H9 (cell line): ENCODE data around the gene SELENOV. TPM values are rescaled to one million over a fixed set of nuclear protein-coding genes. Genes with fewer than 3 reads are reported as not detected.
A peak's percentile ranks its signal among the peaks of the same experiment; 100 is the strongest.

Experiments used
- DNase-seq: peaks from one replicate; pipeline ENCODE4 v3.0.0-alpha.2; 2017
- H2AFZ ChIP-seq: one replicate; pipeline ENCODE4 v1.6.1; 2013; ENCODE audit warnings: mild to moderate bottlenecking, low read length, control low read depth, moderate library complexity
- H2AK5ac ChIP-seq: 2 replicates; pipeline ENCODE4 v1.6.1; 2013; ENCODE audit warnings: low read length, control low read depth, mixed read lengths; ENCODE audit not compliant: insufficient read length
- H2BK120ac ChIP-seq: one replicate; pipeline ENCODE4 v1.6.1; 2013; ENCODE audit warnings: low read depth, mild to moderate bottlenecking, low read length, control low read depth, inconsistent platforms; ENCODE audit not compliant: poor library complexity, severe bottlenecking
- H2BK12ac ChIP-seq: 2 replicates; pipeline ENCODE4 v1.6.1; 2013; ENCODE audit warnings: low read length, control low read depth, mixed read lengths, low read depth; ENCODE audit not compliant: insufficient read length
- H2BK15ac ChIP-seq: 2 replicates; pipeline ENCODE4 v1.6.1; 2013; ENCODE audit warnings: low read depth, low read length, control low read depth
- H2BK20ac ChIP-seq: one replicate; pipeline ENCODE4 v1.6.1; 2013; ENCODE audit warnings: low read depth, mild to moderate bottlenecking, low read length, control low read depth, inconsistent platforms; ENCODE audit not compliant: poor library complexity, severe bottlenecking
- H2BK5ac ChIP-seq: 2 replicates; pipeline ENCODE4 v1.6.1; 2013; ENCODE audit warnings: low read length, control low read depth, mixed read lengths; ENCODE audit not compliant: insufficient read length
- H3K14ac ChIP-seq: 2 replicates; pipeline ENCODE4 v1.6.1; 2013; ENCODE audit warnings: low read length, control low read depth; ENCODE audit not compliant: insufficient read depth
- H3K18ac ChIP-seq: 2 replicates; pipeline ENCODE4 v1.6.1; 2013; ENCODE audit warnings: low read depth, mild to moderate bottlenecking, mixed read lengths, low read length, control low read depth; ENCODE audit not compliant: insufficient read length
- H3K23ac ChIP-seq: 2 replicates; pipeline ENCODE4 v1.6.1; 2013; ENCODE audit warnings: low read length, control low read depth, mixed read lengths, low read depth; ENCODE audit not compliant: insufficient read length
- H3K23me2 ChIP-seq: 2 replicates; pipeline ENCODE4 v1.6.1; 2013; ENCODE audit warnings: low read depth, mild to moderate bottlenecking, mixed read lengths, low read length, control low read depth; ENCODE audit not compliant: insufficient read length, poor library complexity, severe bottlenecking
- H3K27ac ChIP-seq: 2 replicates; pipeline ENCODE4 v1.5.1; 2013; ENCODE audit warnings: low read length, control low read depth, mixed read lengths, low read depth; ENCODE audit not compliant: insufficient read length
- H3K27me3 ChIP-seq: 2 replicates; pipeline ENCODE4 v1.6.1; 2013; ENCODE audit warnings: low read length, control low read depth, inconsistent platforms; ENCODE audit not compliant: insufficient read depth
- H3K4ac ChIP-seq: 2 replicates; pipeline ENCODE4 v1.6.1; 2013; ENCODE audit warnings: low read depth, mild to moderate bottlenecking, control low read depth, inconsistent platforms, low read length, moderate library complexity
- H3K4me1 ChIP-seq: 2 replicates; pipeline ENCODE4 v1.6.1; 2013; ENCODE audit warnings: low read length, control low read depth, inconsistent platforms; ENCODE audit not compliant: insufficient read depth
- H3K4me2 ChIP-seq: 2 replicates; pipeline ENCODE4 v1.6.1; 2013; ENCODE audit warnings: low read length, control low read depth, mixed read lengths; ENCODE audit not compliant: insufficient read length, insufficient read depth
- H3K56ac ChIP-seq: 2 replicates; pipeline ENCODE4 v1.6.1; 2013; ENCODE audit warnings: low read depth, mild to moderate bottlenecking, mixed read lengths, low read length, control low read depth; ENCODE audit not compliant: insufficient read length
- H3K79me1 ChIP-seq: 2 replicates; pipeline ENCODE4 v1.6.1; 2013; ENCODE audit warnings: low read depth, mild to moderate bottlenecking, moderate library complexity, low read length, control low read depth, inconsistent platforms; ENCODE audit not compliant: insufficient read depth, poor library complexity, severe bottlenecking
- H3K79me2 ChIP-seq: 2 replicates; pipeline ENCODE4 v1.6.1; 2013; ENCODE audit warnings: low read length, control low read depth, inconsistent platforms; ENCODE audit not compliant: insufficient read depth
- H3K9ac ChIP-seq: 2 replicates; pipeline ENCODE4 v1.6.1; 2013; ENCODE audit warnings: low read length, control low read depth, mixed read lengths; ENCODE audit not compliant: insufficient read length; ENCODE audit errors: extremely low read depth
- H3K9me3 ChIP-seq: one replicate; pipeline ENCODE4 v1.6.1; 2013; ENCODE audit warnings: low read depth, low read length, inconsistent platforms; ENCODE audit not compliant: control insufficient read depth
- H3T11ph ChIP-seq: one replicate; pipeline ENCODE4 v1.6.1; 2013; ENCODE audit warnings: mild to moderate bottlenecking, low read length, control low read depth, inconsistent platforms
- H4K20me1 ChIP-seq: one replicate; pipeline ENCODE4 v1.6.1; 2013; ENCODE audit not compliant: control insufficient read depth, insufficient read length, insufficient read depth
- H4K5ac ChIP-seq: 2 replicates; pipeline ENCODE4 v1.6.1; 2013; ENCODE audit warnings: low read depth, mild to moderate bottlenecking, mixed read lengths, low read length, control low read depth; ENCODE audit not compliant: insufficient read length
- H4K8ac ChIP-seq: replicated peaks from 2 replicates; pipeline ENCODE4 v1.6.1; 2013; ENCODE audit warnings: low read length, control low read depth, mixed read lengths, low read depth; ENCODE audit not compliant: insufficient read length
- H4K91ac ChIP-seq: 2 replicates; pipeline ENCODE4 v1.6.1; 2013; ENCODE audit warnings: low read depth, mild to moderate bottlenecking, moderate library complexity, mixed read lengths, low read length, control low read depth; ENCODE audit not compliant: insufficient read length
- H3K27ac Mint-ChIP-seq, 3 experiments: 2 replicates in 2 of 3; 3 replicates in 1 of 3; pipeline ENCODE4 v1.8.0; 2020 to 2021; ENCODE audit warnings: mixed read lengths in 3 of 3, mild to moderate bottlenecking in 1 of 3, moderate library complexity in 1 of 3
- H3K27me3 Mint-ChIP-seq: 2 replicates; pipeline ENCODE4 v1.8.0; 2021; ENCODE audit warnings: low read depth, mild to moderate bottlenecking, moderate library complexity, mixed read lengths
- H3K36me3 Mint-ChIP-seq, 3 experiments: 2 replicates in 2 of 3; 3 replicates in 1 of 3; pipeline ENCODE4 v1.8.0; 2020 to 2021; ENCODE audit warnings: low read depth in 3 of 3, mixed read lengths in 3 of 3; ENCODE audit not compliant: insufficient read depth in 1 of 3
- H3K4me1 Mint-ChIP-seq, 2 experiments: 2 replicates each; pipeline ENCODE4 v1.8.0; 2020; ENCODE audit warnings: mixed read lengths in 2 of 2
- H3K4me3 Mint-ChIP-seq, 2 experiments: 2 replicates in 1 of 2; 3 replicates in 1 of 2; pipeline ENCODE4 v1.8.0; 2020 to 2021; ENCODE audit warnings: mild to moderate bottlenecking in 2 of 2, mixed read lengths in 2 of 2, moderate library complexity in 1 of 2
- H3K9me3 Mint-ChIP-seq, 2 experiments: 2 replicates in 1 of 2; 3 replicates in 1 of 2; pipeline ENCODE4 v1.8.0; 2020; ENCODE audit warnings: mild to moderate bottlenecking in 2 of 2, mixed read lengths in 2 of 2, moderate library complexity in 1 of 2
- CTCF ChIP-seq: fragments of 200-600 bp; sonication (generic); conservative IDR thresholded peaks from 3 replicates; pipeline ENCODE4 v1.8.0; 2021; ENCODE audit warnings: antibody characterized with exemption, mild to moderate bottlenecking
- WGBS: extraction: QIAGEN DNeasy Blood & Tissue Kit; methylation state at CpG from one replicate; pipeline ENCODE4 v1.1.7; 2013; ENCODE audit warnings: missing lambda C conversion rate, low lambda C conversion rate, mixed read lengths; ENCODE audit not compliant: insufficient read length; ENCODE audit errors: extremely low coverage; 5-methylcytosine and 5-hydroxymethylcytosine counted together
- total RNA-seq: library from RNA; stranded (reverse); gene quantifications from 2 replicates; pipeline ENCODE4 v1.2.1, GENCODE V29; 2021

SELENOV gene
- total RNA-seq, 1 experiment from 2014 or later = 6.9 TPM

GRCh38 chr19:39516270-39516669 is 1.3 kb downstream of the SELENOV start:
- Histone ChIP-seq H3K23ac (no peak overlapping the region), H4K20me1 (no peaks in the 10 kb centered on the region), H3K18ac (no peak overlapping the region), H3K4me1 (peaks cover 3% of the 10 kb centered on the region; the same call in 1 of the 2 replicates), H3K27me3 (no peaks in the 10 kb centered on the region), H2AK5ac (no peak overlapping the region), H3K4ac (no peak overlapping the region), H2BK5ac (no peak overlapping the region), H4K5ac (no peak overlapping the region), H3K79me2 (no peaks in the 10 kb centered on the region; the same call in 1 of the 2 replicates), H2AFZ (no peak overlapping the region), H2BK20ac (no peak overlapping the region), H3K56ac (no peak overlapping the region), H3K79me1 (peaks cover 4% of the 10 kb centered on the region), H4K8ac (no peak overlapping the region), H4K91ac (no peak overlapping the region), H3K9ac (peak overlapping the region; percentile 69), H2BK120ac (no peak overlapping the region), H2BK15ac (no peak overlapping the region), H3K23me2 (peaks cover 10% of the 10 kb centered on the region), H2BK12ac (no peak overlapping the region), H3T11ph (no peak overlapping the region), H3K27ac (no peak overlapping the region), H3K9me3 (no peaks in the 10 kb centered on the region), H3K14ac (no peak overlapping the region; the same call in 1 of the 2 replicates), H3K4me2 (peak overlapping the region; percentile 33)
- no peak for TF ChIP-seq CTCF
- Mint-ChIP-seq H3K9me3 (no peaks in the 10 kb centered on the region; a peak in 1 of 5 replicates), H3K27me3 (peaks cover 48% of the 10 kb centered on the region), H3K27ac (peak overlapping the region in 2 of 3 experiments; percentile 86 to 93; a peak in 3 of 7 replicates), H3K4me1 (peaks cover 26 to 27% of the 10 kb centered on the region in 2 experiments), H3K4me3 (peak overlapping the region; percentile 88 to 90), H3K36me3 (peaks cover 12 to 20% (median 19%) of the 10 kb centered on the region in 3 experiments; a peak in 6 of 7 replicates)
- DNase-seq = peak; percentile 38
- no CpG with 5 or more reads among the region's 6 CpGs for WGBS
